ENCODE results near the gene KCNAB1.
"Not testable (repeated sequence)": the region's sequence is repeated elsewhere in the genome, so short reads cannot be mapped to it uniquely, and the experiment has no call there.

The KCNAB1 gene

DNA sequence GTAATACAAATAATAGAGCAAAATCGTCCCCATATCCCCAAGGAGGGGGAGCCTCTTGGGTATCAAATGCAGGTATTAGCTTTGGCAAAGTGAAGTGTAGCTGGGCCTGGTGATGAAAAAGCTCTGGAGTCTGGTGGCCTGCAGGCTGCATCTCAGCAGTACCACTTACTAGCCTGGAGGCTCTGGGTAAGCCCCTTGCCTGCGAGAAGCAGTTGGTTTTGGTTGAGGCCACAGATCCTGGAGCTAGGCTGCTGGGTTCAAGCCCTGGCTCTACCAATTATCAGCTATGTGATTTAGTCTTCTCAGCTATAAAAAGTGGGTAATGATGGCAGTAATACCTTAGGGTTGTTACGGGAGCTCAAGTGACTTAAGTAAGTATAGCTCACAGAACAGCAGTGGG, 6.1 kb downstream of the KCNAB1 start:
- no peak for DNase-seq (ENCODE audit: low read depth)
- TF ChIP-seq, protein P1, sequence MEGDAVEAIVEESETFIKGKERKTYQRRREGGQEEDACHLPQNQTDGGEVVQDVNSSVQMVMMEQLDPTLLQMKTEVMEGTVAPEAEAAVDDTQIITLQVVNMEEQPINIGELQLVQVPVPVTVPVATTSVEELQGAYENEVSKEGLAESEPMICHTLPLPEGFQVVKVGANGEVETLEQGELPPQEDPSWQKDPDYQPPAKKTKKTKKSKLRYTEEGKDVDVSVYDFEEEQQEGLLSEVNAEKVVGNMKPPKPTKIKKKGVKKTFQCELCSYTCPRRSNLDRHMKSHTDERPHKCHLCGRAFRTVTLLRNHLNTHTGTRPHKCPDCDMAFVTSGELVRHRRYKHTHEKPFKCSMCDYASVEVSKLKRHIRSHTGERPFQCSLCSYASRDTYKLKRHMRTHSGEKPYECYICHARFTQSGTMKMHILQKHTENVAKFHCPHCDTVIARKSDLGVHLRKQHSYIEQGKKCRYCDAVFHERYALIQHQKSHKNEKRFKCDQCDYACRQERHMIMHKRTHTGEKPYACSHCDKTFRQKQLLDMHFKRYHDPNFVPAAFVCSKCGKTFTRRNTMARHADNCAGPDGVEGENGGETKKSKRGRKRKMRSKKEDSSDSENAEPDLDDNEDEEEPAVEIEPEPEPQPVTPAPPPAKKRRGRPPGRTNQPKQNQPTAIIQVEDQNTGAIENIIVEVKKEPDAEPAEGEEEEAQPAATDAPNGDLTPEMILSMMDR (IDR thresholded peaks at IDR 0.05; ENCODE audit: control insufficient read depth, extremely low read depth, insufficient read depth) = no peak
- no peak overlapping the region for H3K4me3 ChIP-seq (ENCODE audit: low read depth, low read length)

DNA sequence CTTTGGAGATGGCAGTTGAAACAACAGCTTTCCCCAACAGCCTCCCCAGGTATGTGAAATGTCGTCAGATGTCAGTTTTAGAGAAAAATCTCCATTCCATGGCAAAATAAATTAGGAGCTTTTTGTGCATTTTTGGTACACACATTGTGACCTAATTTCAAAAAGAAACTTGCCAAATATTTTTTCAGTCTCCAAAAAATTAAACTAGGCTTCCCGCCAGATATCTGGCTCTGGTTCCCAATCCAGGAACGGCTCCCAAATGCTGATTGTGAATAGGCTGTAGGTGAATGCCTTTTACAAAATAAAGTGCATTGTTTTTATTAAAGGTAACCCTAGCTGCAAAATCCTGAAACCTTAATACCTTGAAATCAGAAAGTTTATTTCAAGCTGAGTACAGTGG, 10.9 kb downstream of the KCNAB1 start:
- TF ChIP-seq, protein P1 (IDR thresholded peaks at IDR 0.05; ENCODE audit: control insufficient read depth, extremely low read depth, insufficient read depth) = no peak
- no peak for DNase-seq (ENCODE audit: low read depth)
- no peak overlapping the region for H3K4me3 ChIP-seq (ENCODE audit: low read depth, low read length)

DNA sequence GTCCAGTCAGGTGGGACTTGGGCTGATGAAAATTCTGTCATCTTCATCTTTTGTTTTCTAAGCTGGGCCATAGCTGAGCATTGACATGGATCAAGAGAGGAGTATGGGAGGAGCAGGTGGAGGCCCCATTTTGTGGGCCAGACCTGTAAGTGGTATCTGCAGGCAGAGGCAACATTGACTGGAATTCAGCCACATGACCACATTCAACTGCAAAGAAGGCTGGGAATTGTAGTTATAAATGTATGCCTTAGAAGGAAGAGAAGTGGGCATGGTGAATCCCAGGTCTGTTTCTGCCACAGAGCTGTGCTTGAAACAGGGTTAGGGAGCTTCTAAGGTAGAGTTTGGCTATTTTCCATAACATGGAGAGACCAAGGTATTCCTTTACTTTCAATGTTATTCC, 11.4 kb downstream of the KCNAB1 start:
- DNase-seq (ENCODE audit: low read depth) = no peak
- no peak overlapping the region for H3K4me3 ChIP-seq (ENCODE audit: low read depth, low read length)
- TF ChIP-seq, protein P1 (IDR thresholded peaks at IDR 0.05; ENCODE audit: control insufficient read depth, extremely low read depth, insufficient read depth) = no peak

DNA sequence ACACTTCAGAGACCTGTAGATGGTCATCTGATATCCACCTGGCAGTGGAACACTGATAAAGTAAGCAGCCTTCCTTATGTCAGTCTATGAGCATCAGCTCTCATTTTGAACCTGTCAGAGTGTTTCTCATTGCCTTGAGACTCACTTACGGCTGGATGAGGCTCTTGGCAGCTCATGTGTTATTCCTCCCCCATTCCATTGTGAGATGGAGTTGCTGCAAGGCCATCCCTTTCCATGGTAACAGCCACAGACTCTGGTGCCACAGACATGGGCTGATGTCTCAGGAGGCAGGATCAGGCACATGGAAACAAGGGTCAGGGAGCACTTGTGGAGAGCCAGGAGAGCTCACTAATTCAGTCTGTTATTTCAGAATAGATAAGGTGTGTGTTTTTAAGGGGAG, 11.9 kb downstream of the KCNAB1 start:
- TF ChIP-seq, protein P1 (IDR thresholded peaks at IDR 0.05; ENCODE audit: control insufficient read depth, extremely low read depth, insufficient read depth) = no peak

DNA sequence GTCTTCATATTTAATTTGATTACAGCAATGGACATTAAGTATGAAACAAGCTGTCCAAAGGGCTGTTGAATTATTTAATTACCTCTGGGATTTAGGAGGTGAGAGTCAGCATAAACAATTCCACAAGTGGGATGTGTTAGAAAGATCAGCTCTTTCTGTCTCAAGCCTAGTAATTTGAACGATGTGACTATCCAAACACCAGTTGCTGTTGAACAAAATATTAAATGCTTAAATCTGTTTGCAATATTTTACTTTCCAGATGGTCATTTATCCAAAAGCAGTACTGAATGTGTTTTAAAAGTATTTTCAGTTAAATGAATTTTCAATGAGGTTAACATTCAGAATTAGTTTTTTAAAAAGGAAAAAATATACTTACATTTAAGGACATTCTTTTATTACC, 12.7 kb downstream of the KCNAB1 start:
- no peak overlapping the region for H3K4me3 ChIP-seq (ENCODE audit: low read depth, low read length)
- DNase-seq (ENCODE audit: low read depth) = no peak
- TF ChIP-seq, protein P1 (IDR thresholded peaks at IDR 0.05; ENCODE audit: control insufficient read depth, extremely low read depth, insufficient read depth) = no peak

More for the DNA sequence above, 11.9 kb downstream of the KCNAB1 start:
- DNase-seq (ENCODE audit: low read depth) = no peak
- no peak overlapping the region for H3K4me3 ChIP-seq (ENCODE audit: low read depth, low read length)

DNA sequence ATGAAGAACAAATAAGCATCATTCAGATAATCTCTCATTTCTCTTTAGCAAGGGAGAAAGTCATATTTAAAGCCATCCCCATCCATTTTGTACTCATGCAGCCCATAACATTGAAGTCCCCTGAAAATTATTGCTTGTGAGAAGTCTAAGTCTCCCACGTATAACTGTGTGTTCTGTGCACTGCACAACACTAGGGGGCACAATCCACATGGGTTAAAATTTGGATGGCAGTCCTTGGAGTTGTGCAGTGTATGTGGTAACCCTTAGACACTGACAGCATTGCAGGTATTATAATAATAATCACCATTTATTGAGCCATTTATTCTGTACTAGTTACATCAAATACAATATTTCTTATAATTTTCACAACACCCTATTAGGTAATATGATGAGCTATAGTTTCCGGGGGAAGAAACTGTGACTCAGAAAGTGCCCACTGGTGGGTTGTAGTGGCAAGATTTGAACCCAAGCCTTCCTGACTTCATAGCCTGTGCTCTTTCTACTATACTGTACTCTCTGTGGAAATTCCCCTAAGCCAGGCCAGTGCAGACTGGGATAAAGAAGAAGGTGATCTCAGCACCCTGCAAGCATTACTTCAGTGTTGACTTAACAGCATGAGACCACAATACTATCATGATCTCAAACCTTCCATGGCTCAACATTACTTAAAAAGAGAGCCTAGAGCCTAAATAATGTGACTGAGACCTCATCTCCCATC, 15.7 kb downstream of the KCNAB1 start:
- no peak for DNase-seq (ENCODE audit: low read depth)
- no peak overlapping the region for H3K4me3 ChIP-seq (ENCODE audit: low read depth, low read length)
- TF ChIP-seq, protein P1 (IDR thresholded peaks at IDR 0.05; ENCODE audit: control insufficient read depth, extremely low read depth, insufficient read depth) = no peak

DNA sequence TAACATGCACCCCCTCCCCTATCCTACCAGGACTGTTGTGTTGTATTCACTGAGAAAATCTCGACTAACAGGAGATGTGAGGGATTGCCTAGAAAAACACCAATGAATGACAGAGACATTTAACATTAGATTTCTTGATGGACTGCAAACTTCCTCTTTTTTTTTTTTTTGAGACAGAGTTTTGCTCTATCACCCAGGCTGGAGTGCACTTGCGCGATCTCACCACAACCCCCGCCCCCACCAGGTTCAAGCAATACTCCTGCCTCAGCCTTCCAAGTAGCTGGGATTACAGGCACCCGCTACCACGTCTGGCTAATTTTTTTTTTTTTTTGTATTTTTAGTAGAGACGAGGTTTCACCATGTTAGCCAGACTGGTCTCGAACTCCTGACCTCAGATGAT, 17.0 kb downstream of the KCNAB1 start:
- not testable (repeated sequence) for DNase-seq (ENCODE audit: low read depth); H3K4me3 ChIP-seq (ENCODE audit: low read depth, low read length)
